HG03575 (cell line): ENCODE data around the gene FANCC.

Source experiments
- ATAC-seq: cut with Tn5 transposase; IDR thresholded peaks from one replicate; pipeline ENCODE4 v1.9.1; 2021; ENCODE audit not compliant: unreplicated experiment, insufficient number of reproducible peaks, low FRiP score; ENCODE audit errors: extremely low read depth

FANCC gene

DNA sequence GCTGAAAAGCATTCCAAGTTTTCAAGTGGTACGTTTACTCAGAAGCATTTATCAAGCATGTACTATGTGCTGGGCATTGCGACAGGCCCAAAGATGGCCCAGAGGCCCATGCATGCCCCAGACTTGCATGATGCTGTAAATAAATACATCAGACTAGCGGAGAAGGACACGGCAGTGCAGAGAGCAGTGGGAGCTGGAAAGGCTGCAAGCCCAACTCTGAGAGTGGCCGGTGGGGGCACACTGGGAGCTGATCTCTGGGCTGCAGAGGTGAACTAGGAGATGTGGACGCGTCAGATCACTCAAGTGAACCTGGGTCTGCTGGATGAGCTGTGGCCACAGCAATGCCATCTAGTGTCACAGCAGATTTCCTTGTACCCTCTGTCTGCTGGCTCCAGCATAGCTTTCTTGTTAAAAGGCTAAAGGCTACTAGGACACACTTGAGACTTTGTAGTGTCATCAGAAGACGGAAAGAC is 246.9 kb downstream of the FANCC start:
- no peak for ATAC-seq

DNA sequence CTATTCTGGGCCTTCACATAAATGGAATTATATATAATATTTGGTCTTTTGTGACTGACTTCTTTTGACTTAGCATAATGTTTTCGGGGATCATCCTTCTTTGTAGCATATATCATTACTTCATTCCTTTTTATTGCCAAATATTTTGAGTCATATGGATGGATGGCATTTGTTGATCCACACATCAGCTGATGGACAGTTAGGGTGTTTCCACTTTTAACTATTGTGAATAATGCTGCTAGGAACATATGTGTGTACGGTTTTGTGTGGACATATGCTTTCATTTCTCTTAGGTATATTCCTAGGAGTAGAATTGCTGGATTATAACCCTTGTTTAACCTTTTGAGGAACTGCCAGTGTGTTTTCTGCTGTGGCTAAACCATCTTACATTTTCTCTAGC is 249.6 kb downstream of the FANCC start:
- ATAC-seq: no peak

- ATAC-seq: no peak
Observed at GRCh38 chr9:95067057-95067456, 250.5 kb downstream of the FANCC start.

DNA sequence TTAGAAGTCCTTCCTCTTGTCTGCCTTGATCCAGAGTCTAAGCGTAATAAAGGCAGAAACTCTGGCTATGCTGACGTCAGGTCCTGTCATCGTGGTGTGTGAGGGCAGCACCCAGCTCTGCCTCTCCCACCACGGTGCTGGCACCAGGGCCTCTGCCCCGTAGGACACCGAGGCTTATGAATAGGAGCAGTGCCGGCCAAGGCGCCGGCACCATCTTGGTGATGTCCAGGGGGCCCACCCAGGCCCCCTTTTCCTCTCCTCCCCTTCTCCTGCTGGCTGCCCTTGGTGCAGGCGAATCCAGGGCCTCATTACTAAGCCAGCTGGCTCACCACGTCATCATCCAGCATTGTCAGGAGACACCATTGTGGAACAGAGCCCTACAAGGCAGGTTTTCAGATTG is 252.3 kb downstream of the FANCC start:
- no peak for ATAC-seq

DNA sequence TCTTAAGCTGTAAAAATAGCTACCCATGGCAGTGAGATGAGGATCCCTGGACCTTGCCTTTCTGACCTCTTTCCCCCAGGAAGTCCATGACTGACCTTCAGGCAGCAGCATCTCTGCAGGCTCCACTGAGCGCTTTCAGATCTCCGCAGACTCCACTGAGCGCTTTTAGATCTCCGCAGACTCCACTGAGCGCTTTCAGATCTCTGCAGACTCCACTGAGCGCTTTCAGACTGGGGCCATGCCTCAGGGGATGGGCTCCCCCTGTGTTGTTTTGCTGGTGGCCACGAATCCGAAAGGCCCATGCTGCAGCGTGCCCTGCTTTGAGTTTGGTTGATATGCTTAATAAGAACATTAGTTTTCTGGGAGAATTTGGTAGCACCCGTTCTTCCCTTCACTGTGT is 254.2 kb downstream of the FANCC start:
- no peak for ATAC-seq

DNA sequence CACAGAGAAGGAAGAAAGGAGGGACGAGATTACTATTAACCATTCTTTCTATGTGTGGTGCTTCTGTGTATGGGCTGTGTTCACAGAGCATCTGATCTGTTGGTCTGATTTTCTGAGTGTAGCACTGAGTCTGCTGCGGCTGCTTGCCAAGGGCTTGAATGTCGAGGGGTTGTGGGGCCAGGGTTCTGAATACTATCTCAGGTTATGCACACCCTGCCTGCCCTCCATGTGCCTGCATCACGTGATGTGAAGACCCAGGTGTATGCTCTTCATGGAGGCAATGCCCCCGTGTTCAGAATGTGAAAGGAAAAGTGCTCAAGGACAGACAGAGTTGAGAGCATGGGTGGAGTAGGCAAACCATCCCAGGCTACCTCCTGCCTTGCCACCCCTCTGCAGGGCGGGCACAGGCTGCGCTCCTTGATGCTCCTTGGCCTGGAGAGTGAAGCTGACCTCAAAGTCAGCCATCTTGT is 254.9 kb downstream of the FANCC start:
- no peak for ATAC-seq

DNA sequence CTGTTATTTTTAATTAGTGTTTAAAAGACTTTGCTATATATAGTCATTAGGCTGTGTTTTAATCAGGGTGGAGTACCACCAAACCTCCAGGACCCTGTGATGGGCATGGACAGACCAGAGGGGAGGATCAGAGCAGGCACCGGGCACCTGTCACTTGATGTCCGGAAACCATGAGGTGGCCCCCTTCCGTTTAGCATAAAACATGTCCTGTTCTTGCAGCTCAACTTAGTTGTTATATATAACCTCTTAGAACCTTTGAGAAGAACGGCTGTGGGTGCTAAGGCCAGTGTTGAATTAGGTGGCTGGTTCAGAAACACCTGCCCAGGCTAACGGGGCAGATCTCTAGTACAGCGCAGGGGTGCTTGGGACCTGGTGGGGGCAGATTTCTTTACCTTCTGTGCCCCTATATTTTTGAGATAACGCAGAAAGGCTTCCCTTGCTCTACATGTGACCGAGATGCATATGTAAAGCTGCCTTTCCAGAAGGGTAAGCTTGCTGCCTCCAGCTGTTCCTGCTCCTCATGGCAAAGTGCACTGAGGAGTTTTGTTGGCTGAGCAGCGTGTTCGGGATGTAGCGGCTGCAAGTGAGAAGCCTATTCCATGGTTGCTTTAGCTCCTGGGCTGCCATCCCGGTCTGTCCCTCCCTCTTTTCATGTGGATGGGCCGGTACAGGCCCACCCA is 255.5 kb downstream of the FANCC start:
- ATAC-seq: no peak

DNA sequence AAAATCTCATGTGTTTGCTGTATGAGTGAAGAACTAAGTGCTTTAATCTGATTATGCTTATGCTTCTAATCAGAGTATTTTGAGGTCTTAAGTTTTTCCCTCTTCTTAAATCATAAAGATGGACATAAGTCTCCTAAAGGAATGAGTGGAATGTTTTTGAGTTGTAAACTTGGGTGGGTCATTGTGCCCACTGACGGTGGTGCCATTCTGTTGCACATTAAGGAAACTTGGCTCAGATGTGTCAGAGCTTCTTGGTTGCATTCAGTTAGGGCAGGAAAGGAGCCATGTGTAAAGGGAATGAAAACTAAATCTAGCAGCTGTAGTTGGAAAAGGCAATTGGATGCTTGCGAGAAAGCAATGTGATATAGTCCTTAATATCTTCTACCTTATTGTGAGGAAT is 256.6 kb downstream of the FANCC start:
- no peak for ATAC-seq

GRCh38 chr9:95060234-95060633 is 257.3 kb downstream of the FANCC start:
- no peak for ATAC-seq

DNA sequence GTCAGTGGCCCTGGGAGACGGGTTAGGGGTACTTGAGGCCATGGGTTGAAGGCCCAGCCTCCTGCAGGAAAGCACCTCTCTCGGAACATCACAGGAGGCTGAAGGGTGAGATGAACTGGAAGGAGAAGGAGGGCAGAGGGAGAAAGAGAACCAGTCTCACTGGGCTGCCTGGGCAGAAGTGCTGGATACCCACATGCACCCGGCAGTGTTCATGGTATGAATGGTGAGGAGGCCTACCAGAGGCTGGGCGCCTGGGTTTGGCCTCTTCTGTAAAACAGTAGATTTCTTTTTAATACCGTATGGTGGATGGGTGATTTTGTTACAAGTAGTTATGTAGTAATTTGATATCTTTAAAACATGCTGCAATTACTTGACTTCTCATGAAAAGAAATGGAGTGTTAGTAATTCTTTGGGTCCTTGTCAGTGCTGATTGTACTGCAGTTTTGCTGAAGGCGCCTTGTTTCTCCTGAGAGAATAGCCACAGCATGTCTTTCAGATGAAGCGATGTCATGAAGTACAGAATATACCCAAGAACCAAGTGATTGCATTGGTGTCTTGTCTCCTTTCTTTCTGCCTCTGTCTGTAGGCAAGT is 258.6 kb downstream of the FANCC start:
- ATAC-seq: no peak

DNA sequence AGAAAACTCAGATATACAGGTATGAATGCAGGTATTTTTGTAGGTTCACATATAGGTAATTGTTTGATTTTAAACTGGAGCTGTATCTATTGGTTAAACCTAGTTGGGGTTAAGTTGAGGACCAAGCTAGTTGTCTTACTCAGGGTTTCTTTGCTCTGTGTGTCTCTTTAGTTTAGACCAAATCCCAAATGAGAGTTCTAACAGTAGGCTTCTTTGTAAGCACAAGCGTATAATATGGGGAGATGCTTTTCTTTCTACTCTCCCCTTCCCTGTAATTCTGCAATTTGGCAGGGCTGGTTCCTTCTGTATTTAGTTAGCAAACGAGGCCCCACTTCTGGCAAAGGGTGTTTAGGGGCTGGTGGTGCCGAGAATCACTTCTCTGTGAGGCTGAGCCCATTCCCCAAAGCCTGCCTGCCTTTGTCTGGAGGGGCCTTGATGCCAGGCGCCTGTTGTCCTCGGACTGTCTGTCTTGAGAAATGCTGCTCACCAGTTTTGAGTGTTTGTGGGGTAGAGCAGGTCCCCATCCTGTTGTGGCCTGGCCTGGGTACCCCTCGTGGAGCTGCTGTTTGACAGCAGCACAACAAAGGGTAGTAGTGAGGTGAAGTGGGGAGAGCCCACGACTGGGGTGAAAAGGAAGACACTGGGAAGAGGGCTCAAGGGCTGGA is 259.3 kb downstream of the FANCC start:
- ATAC-seq: no peak

DNA sequence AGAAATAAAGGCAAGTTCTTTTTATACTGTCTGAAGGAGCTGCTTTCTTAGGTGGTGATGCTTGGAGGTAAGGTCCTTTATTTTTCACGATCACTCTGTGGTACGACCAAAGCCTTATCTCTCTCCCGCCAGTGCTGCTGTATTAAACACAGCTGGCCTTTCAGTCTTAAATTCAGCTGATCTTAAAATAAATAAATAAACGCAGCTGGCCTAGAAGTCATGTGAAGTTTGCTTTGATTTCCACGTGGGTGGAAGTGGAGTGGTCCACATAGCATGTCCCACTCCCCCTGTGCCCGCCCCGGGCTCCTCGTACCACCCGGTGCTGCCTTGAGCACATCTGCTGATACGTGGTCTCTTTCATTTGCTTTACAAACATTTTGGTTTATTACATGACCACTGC is 260.4 kb downstream of the FANCC start:
- ATAC-seq: no peak

DNA sequence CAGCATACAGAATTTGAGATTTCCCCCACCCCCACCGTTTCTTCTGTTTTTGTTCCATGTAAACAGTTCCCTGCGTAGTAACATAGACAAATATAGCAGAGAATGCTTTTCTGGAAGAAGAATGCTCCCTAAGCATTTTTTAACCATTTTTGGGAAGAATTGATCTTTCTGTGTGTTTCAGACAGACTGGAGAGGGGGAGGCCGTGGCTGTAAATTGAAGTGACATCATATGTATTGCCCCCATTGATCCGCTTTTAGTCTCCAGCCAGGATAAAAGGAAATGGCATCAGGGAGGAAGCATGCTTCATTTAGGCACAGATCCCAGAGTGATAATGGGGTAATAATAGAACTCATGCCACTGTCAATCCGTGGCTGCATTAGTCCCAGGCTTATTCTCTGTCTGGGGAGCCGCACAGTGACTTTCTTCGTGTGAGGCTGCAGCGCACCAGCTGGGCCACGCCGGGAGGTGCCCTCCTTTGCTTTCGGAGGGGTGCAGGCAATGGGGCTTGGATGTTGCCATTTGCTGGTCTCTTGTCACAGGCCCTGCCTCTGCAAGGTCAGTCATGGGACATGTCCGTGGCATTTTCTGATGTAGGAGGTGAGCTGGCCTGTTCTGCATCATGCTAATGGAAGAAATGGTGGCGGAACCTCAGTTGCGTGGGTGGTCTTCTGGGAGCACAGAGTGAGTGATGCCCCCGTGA is 261.5 kb downstream of the FANCC start:
- ATAC-seq: no peak

DNA sequence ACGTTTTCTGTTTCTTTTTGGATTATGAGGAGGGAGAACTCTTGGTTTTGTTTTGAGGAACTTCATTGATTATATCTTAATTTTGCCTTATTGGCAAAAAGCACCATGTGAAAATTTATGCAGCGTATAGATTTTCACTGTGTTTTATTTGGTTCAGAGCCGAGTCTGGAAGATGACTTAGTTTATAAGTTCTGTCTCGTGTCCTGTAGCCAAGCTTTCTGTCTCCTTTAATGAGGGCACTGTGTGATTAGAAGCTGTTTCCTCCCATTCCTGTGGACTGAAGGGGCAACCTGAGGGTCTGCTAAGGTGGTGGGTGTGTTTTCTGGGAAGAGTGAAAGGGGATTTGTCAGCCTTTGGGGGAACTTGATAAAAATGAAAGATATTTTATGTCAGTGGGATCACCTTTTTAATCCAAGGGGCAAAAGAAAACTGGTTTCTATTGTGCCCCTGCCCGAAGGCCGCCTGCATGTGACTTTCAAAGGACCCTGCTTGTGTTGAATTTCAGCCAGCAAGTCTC is 262.1 kb downstream of the FANCC start:
- ATAC-seq: no peak

GRCh38 chr9:95053611-95054570 is 263.6 kb downstream of the FANCC start:
- ATAC-seq: no peak

DNA sequence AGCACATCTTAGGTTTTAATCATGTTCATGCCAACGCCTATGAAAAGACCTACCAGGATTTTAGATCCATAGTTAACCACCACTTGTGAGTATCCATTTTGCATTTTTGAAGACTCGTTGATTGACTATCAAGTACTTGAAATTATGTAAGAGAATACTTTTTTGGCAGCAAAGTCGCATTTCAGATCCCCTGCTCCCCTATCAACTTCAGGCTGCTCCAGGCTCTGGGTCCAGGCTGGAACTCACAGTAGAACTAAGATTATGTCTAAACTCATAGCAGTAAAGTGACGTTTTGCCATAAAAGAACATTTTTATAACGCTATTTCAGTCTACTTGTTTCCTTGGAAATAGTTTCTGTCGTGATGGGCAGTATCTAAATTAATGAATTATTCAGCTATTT is 267.7 kb downstream of the FANCC start:
- ATAC-seq: no peak
